Measurements from ENCODE around the gene MYO18B.

MYO18B gene

DNA sequence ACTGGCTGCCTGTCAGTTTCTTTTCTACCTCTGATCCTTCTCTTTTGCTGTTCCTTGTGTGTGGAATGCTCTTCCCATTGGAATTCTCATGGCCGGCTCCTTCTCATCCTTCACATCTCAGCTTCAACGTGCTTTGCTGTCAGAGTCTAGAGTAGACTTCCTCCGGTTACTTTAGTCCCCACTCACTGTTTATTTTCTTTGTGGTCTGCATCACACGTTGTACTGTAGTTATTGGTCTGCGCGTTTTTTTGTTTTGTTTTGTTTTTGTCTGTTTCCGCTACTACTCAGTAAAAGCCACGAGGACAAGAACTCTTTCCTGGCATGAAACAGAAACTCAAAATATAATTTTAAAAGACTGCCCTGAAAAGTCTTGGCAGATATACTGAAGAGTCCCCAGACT lies 305.9 kb downstream of the MYO18B start:
- no peak for TF ChIP-seq ZFX (IDR thresholded peaks at IDR 0.05)
- TF ChIP-seq, protein P1, sequence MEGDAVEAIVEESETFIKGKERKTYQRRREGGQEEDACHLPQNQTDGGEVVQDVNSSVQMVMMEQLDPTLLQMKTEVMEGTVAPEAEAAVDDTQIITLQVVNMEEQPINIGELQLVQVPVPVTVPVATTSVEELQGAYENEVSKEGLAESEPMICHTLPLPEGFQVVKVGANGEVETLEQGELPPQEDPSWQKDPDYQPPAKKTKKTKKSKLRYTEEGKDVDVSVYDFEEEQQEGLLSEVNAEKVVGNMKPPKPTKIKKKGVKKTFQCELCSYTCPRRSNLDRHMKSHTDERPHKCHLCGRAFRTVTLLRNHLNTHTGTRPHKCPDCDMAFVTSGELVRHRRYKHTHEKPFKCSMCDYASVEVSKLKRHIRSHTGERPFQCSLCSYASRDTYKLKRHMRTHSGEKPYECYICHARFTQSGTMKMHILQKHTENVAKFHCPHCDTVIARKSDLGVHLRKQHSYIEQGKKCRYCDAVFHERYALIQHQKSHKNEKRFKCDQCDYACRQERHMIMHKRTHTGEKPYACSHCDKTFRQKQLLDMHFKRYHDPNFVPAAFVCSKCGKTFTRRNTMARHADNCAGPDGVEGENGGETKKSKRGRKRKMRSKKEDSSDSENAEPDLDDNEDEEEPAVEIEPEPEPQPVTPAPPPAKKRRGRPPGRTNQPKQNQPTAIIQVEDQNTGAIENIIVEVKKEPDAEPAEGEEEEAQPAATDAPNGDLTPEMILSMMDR (conservative IDR thresholded peaks at IDR 0.05): no peak
- H3K27ac ChIP-seq: no peak overlapping the region

DNA sequence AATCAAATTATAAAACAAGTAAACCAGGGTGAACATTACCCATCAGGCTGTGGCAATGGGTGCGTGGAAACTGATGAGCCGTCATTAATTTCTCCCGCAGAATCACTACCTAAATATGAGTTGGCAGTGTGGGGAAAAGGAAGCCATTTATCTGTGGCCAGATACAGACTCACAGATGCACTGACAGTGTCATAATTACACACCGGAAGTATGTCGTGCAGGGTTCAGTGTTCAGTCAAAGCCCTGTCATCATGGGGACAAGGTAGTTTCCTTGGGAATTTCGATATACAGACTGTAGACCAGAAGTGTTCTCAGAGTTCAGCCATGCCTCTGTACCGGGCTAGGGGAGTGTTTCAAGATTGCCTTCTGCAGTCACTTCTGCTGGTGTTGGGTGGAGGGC lies 308.1 kb downstream of the MYO18B start:
- no peak overlapping the region for H3K27ac ChIP-seq
- no peak for TF ChIP-seq ZFX (IDR thresholded peaks at IDR 0.05)
- TF ChIP-seq, protein P1 (conservative IDR thresholded peaks at IDR 0.05): no peak

DNA sequence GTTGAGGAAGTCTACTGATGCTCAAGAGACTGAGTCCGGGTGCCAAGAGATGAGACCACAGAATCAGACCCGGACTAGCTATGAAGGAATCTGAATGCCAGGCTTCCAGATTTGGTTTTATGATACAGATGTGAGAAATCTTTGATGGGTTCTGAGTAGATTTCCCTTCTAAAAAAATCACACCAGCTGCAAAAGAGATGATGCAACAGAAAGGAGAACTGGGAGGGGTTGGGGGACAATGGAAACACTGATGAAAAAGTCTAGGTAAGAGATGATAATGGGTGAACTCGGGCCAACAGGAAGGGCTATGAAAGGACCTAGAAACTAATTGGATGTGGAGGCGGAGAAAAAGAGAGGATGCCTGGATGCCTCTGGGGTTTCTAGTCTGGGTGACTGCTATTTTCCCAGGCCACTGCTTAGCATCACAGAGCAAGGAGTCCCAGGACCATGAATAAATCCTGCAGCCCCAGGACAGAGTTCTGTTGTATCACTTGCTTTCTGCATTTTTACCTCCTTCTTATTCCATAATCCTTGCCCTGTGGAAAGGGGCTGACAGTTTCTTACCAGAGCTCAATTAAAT lies 311.8 kb downstream of the MYO18B start:
- TF ChIP-seq ZFX (IDR thresholded peaks at IDR 0.05): no peak
- TF ChIP-seq, protein P1 (conservative IDR thresholded peaks at IDR 0.05): no peak
- H3K27ac ChIP-seq: no peak overlapping the region

DNA sequence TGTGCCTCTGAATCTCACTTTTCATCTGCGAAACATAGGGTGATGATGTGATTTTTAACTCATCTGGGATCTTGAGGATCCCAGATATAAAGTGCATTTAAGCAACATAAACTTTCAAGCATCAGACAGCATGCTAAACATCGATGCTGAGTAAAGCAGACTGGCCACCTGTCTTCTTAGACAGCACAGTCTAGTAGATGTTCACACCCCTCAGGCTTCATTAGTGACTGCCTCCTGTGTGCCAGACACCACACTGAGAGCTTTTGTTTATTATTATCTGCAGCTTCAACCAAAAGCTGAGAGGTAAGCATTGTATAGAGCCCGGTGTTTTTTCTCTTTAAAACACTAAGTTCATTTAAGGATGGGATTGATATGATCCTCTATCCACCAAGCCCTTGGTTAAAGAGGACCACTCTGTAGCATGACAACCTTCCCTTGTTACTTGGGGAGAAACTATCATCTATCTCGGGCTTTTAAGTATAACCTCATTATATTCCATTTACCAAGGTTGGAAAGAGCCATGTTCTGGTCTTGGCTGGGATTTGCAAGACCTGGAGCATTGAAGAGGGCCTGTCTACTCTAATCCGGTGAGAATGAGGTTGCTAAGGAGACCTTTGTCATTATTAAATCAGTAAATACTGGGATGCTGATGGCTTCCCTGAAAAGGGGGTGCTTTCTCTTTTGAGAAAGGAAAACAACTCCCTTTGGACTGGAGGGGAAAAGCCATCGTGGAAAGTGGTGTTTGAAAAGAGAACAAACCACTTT lies 313.0 kb downstream of the MYO18B start:
- TF ChIP-seq ZFX (IDR thresholded peaks at IDR 0.05): no peak
- TF ChIP-seq, protein P1 (conservative IDR thresholded peaks at IDR 0.05): no peak
- no peak overlapping the region for H3K27ac ChIP-seq

DNA sequence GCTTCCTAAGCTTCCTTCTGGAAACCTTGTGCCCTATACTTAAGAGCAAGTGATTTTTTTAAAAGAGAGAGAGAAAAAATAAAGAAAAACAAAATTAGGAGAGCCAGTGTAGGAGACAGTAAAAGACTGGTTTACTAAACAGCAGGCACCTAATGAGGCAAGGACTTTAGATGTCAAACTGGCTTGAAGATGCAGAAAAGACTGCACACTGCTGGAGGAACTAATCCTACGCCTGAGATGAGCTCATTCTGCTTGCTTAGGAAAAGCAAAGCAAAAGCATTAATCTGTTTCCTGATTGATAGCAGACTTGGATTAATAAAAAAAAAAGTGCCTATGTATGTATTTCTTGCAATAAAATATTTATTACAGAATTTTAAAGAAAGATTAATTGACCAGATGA lies 313.7 kb downstream of the MYO18B start:
- no peak overlapping the region for H3K27ac ChIP-seq
- TF ChIP-seq, protein P1 (conservative IDR thresholded peaks at IDR 0.05): no peak
- TF ChIP-seq ZFX (IDR thresholded peaks at IDR 0.05): no peak

DNA sequence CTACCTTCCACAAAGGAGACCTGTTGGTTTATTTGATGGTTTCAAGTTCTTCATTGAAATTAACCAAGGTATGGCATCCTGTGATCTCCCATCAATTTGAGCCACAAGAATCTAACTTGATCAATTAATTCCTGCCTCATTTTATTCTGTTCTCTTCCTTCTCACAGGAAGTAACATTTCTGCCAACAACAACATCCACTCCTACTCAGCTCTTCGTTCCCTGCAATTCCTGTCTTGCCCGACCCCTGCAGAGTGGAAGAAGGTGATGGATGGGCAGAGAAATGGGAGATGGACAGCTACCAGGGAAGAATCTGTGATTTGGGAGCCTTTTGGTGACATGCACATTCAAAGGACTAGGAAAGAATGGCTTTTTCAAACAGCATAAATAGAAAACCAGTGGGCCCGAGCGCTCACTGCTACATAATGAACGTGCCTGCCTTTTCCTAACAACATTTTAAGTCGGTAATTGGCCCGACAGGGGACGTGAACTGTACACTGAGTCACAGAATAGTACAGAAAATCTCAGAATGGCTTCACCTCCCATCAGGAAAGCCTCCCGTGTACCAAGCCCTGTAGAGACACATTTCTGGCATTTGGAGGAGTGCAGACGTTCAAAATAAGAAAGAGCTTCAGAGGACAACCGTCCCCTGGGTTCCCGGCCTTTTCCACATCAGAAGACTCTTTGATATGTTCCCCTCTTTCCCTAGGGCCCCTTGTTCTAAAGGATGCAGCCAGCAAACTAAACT lies 314.6 kb downstream of the MYO18B start:
- H3K27ac ChIP-seq: no peak overlapping the region
- no peak for TF ChIP-seq ZFX (IDR thresholded peaks at IDR 0.05)
- TF ChIP-seq, protein P1 (conservative IDR thresholded peaks at IDR 0.05): no peak

DNA sequence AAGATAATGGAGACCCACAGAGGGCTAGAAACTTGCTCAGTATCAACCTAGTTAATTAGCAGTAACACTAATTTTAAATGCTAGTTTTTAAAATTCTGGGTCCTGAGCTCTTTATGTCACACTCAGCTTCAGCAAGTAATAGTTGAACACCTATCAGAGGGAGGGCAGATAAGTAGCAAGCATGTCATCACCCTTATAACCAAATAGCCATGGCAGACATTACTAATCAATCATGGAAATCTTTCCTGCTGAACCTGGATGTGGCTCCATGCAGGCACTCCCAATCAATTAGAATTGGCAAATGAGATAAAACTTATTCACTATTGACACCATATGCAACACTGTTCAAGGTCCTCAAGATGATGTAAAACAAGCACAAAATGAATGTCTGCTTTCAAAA lies 315.7 kb downstream of the MYO18B start:
- no peak overlapping the region for H3K27ac ChIP-seq
- TF ChIP-seq, protein P1 (conservative IDR thresholded peaks at IDR 0.05): no peak
- TF ChIP-seq ZFX (IDR thresholded peaks at IDR 0.05): no peak

Measured in C4-2B (cell line).